GM23338 (cell line): ENCODE results near the gene GPR108. TPM values are rescaled to one million over a fixed set of nuclear protein-coding genes. Genes with fewer than 3 reads are reported as not detected.

Experiments
- ATAC-seq: fragments of 200-7000 bp; cut with Tn5 transposase; 3 replicates; pipeline ENCODE4 v1.9.1; 2020
- DNase-seq: peaks from one replicate; pipeline ENCODE4 v3.0.0-alpha.2; 2015; ENCODE audit warnings: low spot score
- H2AFZ ChIP-seq: fragments of 200-600 bp; sonication (generic); 2 replicates; pipeline ENCODE4 v1.8.0; 2016; ENCODE audit warnings: antibody characterized with exemption, mild to moderate bottlenecking, moderate library complexity
- H3F3A ChIP-seq: fragments of 200-600 bp; sonication (generic); replicated peaks from 2 replicates; pipeline ENCODE4 v1.8.0; 2017; ENCODE audit warnings: antibody characterized with exemption, mixed run types, low read depth
- H3K27ac ChIP-seq: fragments of 200-600 bp; sonication (generic); 2 replicates; pipeline ENCODE4 v1.6.1; 2016; ENCODE audit warnings: low read depth
- H3K27me3 ChIP-seq: fragments of 200-600 bp; sonication (generic); 2 replicates; pipeline ENCODE4 v1.8.0; 2016; ENCODE audit warnings: mild to moderate bottlenecking, mixed run types, moderate library complexity; ENCODE audit not compliant: insufficient read depth
- H3K36me3 ChIP-seq: fragments of 200-600 bp; sonication (generic); 2 replicates; pipeline ENCODE4 v1.8.0; 2016; ENCODE audit warnings: mild to moderate bottlenecking; ENCODE audit not compliant: insufficient read depth
- H3K4me1 ChIP-seq: fragments of 200-600 bp; sonication (generic); 2 replicates; pipeline ENCODE4 v1.8.0; 2016; ENCODE audit warnings: mild to moderate bottlenecking, moderate library complexity; ENCODE audit not compliant: insufficient read depth
- H3K4me2 ChIP-seq: fragments of 200-600 bp; sonication (generic); 2 replicates; pipeline ENCODE4 v1.7.1; 2017; ENCODE audit warnings: mixed run types
- H3K4me3 ChIP-seq: fragments of 200-600 bp; sonication (generic); 2 replicates; pipeline ENCODE4 v1.6.1; 2016; ENCODE audit warnings: mixed run types
- H3K79me2 ChIP-seq: fragments of 200-600 bp; sonication (generic); replicated peaks from 2 replicates; pipeline ENCODE4 v1.8.0; 2017; ENCODE audit warnings: mild to moderate bottlenecking; ENCODE audit not compliant: insufficient read depth
- H3K9me2 ChIP-seq: fragments of 200-600 bp; sonication (generic); 2 replicates; pipeline ENCODE4 v1.8.0; 2017; ENCODE audit not compliant: insufficient read depth
- H4K20me1 ChIP-seq: fragments of 200-600 bp; sonication (generic); replicated peaks from 2 replicates; pipeline ENCODE4 v1.8.0; 2017; ENCODE audit warnings: mild to moderate bottlenecking; ENCODE audit not compliant: insufficient read depth
- H3K27ac Mint-ChIP-seq: 2 replicates; pipeline ENCODE4 v1.8.0; 2020; ENCODE audit warnings: inconsistent platforms, mild to moderate bottlenecking, moderate library complexity, mixed read lengths
- H3K27me3 Mint-ChIP-seq: 3 replicates; pipeline ENCODE4 v1.8.0; 2022; ENCODE audit warnings: low read depth, mild to moderate bottlenecking, moderate library complexity, mixed read lengths, inconsistent platforms; ENCODE audit not compliant: insufficient read depth, poor library complexity
- H3K36me3 Mint-ChIP-seq: 3 replicates; pipeline ENCODE4 v1.8.0; 2021; ENCODE audit warnings: low read depth, mild to moderate bottlenecking, inconsistent platforms, moderate library complexity, mixed read lengths
- H3K4me1 Mint-ChIP-seq: 3 replicates; pipeline ENCODE4 v1.8.0; 2020; ENCODE audit warnings: mild to moderate bottlenecking, inconsistent platforms, mixed read lengths
- H3K4me3 Mint-ChIP-seq: 3 replicates; pipeline ENCODE4 v1.8.0; 2021; ENCODE audit warnings: moderate library complexity, mild to moderate bottlenecking, inconsistent platforms, mixed read lengths
- H3K9me3 Mint-ChIP-seq: 3 replicates; pipeline ENCODE4 v1.8.0; 2020; ENCODE audit warnings: moderate library complexity, mild to moderate bottlenecking, inconsistent platforms, mixed read lengths
- CREB1 ChIP-seq: fragments of 250-450 bp; sonication (Bioruptor Pico); IDR thresholded peaks from 2 replicates; pipeline ENCODE4 v1.5.0; 2020; ENCODE audit warnings: low read depth, mild to moderate bottlenecking, moderate library complexity
- EZH2 ChIP-seq: fragments of 200-600 bp; sonication (generic); IDR thresholded peaks from one replicate; pipeline ENCODE4 v1.8.0; 2017; ENCODE audit warnings: antibody characterized with exemption, mild to moderate bottlenecking, low read depth; ENCODE audit not compliant: unreplicated experiment
- EZH2phosphoT487 ChIP-seq: fragments of 200-600 bp; sonication (generic); IDR thresholded peaks from one replicate; pipeline ENCODE4 v1.8.1; 2018; ENCODE audit warnings: antibody characterized with exemption; ENCODE audit not compliant: unreplicated experiment
- POLR2AphosphoS5 ChIP-seq: IDR thresholded peaks from 2 replicates; pipeline ENCODE4 v1.6.1; 2016; ENCODE audit warnings: antibody characterized with exemption, low read depth
- ZNF114 ChIP-seq: fragments of 250-450 bp; sonication (Bioruptor Pico); IDR thresholded peaks from 2 replicates; pipeline ENCODE4 v1.5.0; 2020; ENCODE audit warnings: mild to moderate bottlenecking, moderate library complexity
- ZNF331 ChIP-seq: fragments of 250-450 bp; sonication (Bioruptor Pico); IDR thresholded peaks from 2 replicates; pipeline ENCODE4 v1.5.0; 2020; ENCODE audit warnings: low read depth, mild to moderate bottlenecking, moderate library complexity
- polyA plus RNA-seq: library from polyadenylated mRNA; unstranded; fragments of >200 nt; fragmentation: Nextera tagmentation; extraction: Ambion mirVana; gene quantifications from 2 replicates; pipeline ENCODE4 v1.2.1, GENCODE V29; 2016
- total RNA-seq: library from RNA; depleted of rRNA; stranded (reverse); fragments of >200 nt; shearing (Covaris generic); gene quantifications from 2 replicates; pipeline ENCODE4 v1.2.3, GENCODE V29; 2014
- TF ChIP-seq, protein P1 (sequence below): IDR thresholded peaks from one replicate; pipeline ENCODE4 v1.6.1; 2018; ENCODE audit warnings: antibody characterized with exemption; ENCODE audit not compliant: unreplicated experiment
- TF ChIP-seq, protein P2 (sequence below), 2 experiments: fragments of 200-600 bp in 1 of 2; sonication (generic) in 1 of 2; conservative IDR thresholded peaks; 2 replicates each; pipeline versions ENCODE4 v1.5.1 to v1.6.1; 2016 to 2017; ENCODE audit warnings: antibody characterized with exemption in 2 of 2, low read depth in 2 of 2, mild to moderate bottlenecking in 2 of 2, moderate library complexity in 1 of 2
- TF ChIP-seq, protein P3 (sequence below): fragments of 250-450 bp; sonication (Bioruptor Pico); IDR thresholded peaks from 2 replicates; pipeline ENCODE4 v1.5.0; 2020; ENCODE audit warnings: mild to moderate bottlenecking, moderate library complexity

The GPR108 gene
- total and polyA plus RNA-seq, 2 experiments from 2014 or later, result 44.8 to 57.9 TPM

DNA sequence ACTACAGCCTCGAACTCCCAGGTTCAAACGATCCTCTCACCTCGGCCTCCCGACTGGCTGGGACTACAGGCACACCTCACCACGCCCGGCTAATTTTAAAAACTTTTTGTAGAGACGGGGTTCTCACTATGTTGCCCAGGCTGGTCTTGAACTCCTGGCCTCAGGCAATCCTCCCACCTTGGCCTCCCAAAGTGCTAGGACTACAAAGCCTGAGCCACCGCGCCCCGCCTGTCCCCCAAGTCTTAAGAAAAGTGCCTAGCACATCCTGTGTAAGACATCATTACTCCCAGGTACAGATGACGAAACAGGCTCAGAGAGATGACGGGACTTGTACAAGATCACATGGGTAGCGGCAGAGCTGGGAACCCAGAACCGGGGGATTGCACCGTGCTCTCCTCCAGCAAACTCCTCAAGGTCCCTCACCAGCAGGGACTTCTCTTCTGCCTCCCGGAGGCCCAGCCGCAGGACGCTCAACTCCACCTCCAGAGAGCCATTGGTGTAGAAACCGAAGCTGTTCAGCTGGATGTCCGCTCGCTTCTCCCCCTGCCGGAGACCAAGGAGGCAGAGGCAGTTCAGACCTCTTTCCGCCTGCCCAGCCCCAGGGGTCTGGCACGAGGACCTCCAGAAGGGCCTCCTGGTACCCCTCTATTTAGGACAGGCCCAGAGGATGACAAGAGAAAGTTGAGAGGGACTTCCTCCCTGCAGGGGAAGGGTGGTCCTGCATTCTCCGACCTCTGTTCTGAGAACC, 1.0 kb downstream of the GPR108 start (continued):
- TF ChIP-seq CREB1 (0 out of 2 replicates have a peak, but pooled peaks have one; percentile 25), POLR2AphosphoS5 (no peak)
- TF ChIP-seq, protein P1, sequence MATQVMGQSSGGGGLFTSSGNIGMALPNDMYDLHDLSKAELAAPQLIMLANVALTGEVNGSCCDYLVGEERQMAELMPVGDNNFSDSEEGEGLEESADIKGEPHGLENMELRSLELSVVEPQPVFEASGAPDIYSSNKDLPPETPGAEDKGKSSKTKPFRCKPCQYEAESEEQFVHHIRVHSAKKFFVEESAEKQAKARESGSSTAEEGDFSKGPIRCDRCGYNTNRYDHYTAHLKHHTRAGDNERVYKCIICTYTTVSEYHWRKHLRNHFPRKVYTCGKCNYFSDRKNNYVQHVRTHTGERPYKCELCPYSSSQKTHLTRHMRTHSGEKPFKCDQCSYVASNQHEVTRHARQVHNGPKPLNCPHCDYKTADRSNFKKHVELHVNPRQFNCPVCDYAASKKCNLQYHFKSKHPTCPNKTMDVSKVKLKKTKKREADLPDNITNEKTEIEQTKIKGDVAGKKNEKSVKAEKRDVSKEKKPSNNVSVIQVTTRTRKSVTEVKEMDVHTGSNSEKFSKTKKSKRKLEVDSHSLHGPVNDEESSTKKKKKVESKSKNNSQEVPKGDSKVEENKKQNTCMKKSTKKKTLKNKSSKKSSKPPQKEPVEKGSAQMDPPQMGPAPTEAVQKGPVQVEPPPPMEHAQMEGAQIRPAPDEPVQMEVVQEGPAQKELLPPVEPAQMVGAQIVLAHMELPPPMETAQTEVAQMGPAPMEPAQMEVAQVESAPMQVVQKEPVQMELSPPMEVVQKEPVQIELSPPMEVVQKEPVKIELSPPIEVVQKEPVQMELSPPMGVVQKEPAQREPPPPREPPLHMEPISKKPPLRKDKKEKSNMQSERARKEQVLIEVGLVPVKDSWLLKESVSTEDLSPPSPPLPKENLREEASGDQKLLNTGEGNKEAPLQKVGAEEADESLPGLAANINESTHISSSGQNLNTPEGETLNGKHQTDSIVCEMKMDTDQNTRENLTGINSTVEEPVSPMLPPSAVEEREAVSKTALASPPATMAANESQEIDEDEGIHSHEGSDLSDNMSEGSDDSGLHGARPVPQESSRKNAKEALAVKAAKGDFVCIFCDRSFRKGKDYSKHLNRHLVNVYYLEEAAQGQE, result no peak
- TF ChIP-seq, protein P2, sequence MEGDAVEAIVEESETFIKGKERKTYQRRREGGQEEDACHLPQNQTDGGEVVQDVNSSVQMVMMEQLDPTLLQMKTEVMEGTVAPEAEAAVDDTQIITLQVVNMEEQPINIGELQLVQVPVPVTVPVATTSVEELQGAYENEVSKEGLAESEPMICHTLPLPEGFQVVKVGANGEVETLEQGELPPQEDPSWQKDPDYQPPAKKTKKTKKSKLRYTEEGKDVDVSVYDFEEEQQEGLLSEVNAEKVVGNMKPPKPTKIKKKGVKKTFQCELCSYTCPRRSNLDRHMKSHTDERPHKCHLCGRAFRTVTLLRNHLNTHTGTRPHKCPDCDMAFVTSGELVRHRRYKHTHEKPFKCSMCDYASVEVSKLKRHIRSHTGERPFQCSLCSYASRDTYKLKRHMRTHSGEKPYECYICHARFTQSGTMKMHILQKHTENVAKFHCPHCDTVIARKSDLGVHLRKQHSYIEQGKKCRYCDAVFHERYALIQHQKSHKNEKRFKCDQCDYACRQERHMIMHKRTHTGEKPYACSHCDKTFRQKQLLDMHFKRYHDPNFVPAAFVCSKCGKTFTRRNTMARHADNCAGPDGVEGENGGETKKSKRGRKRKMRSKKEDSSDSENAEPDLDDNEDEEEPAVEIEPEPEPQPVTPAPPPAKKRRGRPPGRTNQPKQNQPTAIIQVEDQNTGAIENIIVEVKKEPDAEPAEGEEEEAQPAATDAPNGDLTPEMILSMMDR (conservative IDR thresholded peaks at IDR 0.05; ENCODE audit: low read depth in 2 of 2), result peak; percentile 43 to 51

DNA sequence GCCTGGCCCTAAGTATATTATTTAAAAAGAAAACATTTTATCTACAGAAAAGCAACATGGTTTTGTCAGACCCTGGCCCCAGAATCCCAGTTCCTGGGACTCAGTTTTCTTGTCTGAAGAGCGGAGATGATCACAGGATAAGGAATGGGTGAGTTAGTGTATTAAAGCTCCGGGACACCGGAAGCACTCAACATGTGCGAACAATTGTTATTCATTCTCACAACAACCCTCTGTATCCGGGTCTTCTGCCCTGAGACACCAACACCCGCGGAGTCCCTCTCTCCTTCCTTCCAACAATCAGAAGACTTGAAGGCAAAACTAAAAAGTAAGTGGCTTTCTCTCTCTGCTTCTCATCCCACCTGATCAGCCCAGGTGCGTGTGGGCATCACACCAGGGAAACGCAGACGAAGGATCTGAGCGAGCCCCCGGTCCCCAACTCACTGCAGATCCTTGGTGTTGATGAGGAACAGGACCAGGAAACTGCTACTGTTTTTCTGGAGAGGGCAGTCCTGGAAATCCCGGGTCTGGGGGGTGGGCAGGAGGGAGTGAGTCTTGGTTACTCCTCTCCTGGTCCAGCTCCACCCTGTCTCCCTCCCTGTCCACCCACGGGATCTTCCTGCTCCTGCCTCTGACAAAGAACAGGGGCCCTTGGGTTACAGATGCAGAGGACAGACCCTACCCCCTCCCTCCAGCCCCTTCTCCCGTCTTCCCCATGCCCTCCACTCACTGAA, 2.0 kb downstream of the GPR108 start:
- Mint-ChIP-seq H3K9me3 (no peaks in the 10 kb centered on the region; the same call in 2 of the 3 replicates), H3K4me1 (peaks cover 36% of the 10 kb centered on the region), H3K36me3 (peaks cover 10% of the 10 kb centered on the region; the same call in 2 of the 3 replicates), H3K27ac (peak overlapping the region; percentile 75), H3K4me3 (peak overlapping the region; percentile 95), H3K27me3 (peaks cover 15% of the 10 kb centered on the region)
- ATAC-seq, result no peak
- no peaks in the 10 kb centered on the region for H3K36me3 ChIP-seq
- DNase-seq, result no peak
- H2AFZ ChIP-seq, result no peak overlapping the region
- no peaks in the 10 kb centered on the region for H4K20me1 ChIP-seq
- H3K4me3 ChIP-seq, result peak overlapping the region; percentile 94
- peak overlapping the region; percentile 39; the same call in 1 of the 2 replicates for H3K27ac ChIP-seq
- peak overlapping the region; percentile 95 for H3K4me2 ChIP-seq
- H3K9me2 ChIP-seq, result no peaks in the 10 kb centered on the region
- no peaks in the 10 kb centered on the region for H3K27me3 ChIP-seq
- H3F3A ChIP-seq, result 0 out of 2 replicates have a peak, but pooled peaks cover 9% of the 10 kb centered on the region
- peaks cover 12% of the 10 kb centered on the region for H3K79me2 ChIP-seq
- H3K4me1 ChIP-seq, result peaks cover 29% of the 10 kb centered on the region
- TF ChIP-seq ZNF114 (no peak), POLR2AphosphoS5 (no peak), EZH2phosphoT487 (no peak), CREB1 (no peak), ZNF331 (CRISPR knock-in tag) (no peak), EZH2 (no peak)
- TF ChIP-seq, protein P3, sequence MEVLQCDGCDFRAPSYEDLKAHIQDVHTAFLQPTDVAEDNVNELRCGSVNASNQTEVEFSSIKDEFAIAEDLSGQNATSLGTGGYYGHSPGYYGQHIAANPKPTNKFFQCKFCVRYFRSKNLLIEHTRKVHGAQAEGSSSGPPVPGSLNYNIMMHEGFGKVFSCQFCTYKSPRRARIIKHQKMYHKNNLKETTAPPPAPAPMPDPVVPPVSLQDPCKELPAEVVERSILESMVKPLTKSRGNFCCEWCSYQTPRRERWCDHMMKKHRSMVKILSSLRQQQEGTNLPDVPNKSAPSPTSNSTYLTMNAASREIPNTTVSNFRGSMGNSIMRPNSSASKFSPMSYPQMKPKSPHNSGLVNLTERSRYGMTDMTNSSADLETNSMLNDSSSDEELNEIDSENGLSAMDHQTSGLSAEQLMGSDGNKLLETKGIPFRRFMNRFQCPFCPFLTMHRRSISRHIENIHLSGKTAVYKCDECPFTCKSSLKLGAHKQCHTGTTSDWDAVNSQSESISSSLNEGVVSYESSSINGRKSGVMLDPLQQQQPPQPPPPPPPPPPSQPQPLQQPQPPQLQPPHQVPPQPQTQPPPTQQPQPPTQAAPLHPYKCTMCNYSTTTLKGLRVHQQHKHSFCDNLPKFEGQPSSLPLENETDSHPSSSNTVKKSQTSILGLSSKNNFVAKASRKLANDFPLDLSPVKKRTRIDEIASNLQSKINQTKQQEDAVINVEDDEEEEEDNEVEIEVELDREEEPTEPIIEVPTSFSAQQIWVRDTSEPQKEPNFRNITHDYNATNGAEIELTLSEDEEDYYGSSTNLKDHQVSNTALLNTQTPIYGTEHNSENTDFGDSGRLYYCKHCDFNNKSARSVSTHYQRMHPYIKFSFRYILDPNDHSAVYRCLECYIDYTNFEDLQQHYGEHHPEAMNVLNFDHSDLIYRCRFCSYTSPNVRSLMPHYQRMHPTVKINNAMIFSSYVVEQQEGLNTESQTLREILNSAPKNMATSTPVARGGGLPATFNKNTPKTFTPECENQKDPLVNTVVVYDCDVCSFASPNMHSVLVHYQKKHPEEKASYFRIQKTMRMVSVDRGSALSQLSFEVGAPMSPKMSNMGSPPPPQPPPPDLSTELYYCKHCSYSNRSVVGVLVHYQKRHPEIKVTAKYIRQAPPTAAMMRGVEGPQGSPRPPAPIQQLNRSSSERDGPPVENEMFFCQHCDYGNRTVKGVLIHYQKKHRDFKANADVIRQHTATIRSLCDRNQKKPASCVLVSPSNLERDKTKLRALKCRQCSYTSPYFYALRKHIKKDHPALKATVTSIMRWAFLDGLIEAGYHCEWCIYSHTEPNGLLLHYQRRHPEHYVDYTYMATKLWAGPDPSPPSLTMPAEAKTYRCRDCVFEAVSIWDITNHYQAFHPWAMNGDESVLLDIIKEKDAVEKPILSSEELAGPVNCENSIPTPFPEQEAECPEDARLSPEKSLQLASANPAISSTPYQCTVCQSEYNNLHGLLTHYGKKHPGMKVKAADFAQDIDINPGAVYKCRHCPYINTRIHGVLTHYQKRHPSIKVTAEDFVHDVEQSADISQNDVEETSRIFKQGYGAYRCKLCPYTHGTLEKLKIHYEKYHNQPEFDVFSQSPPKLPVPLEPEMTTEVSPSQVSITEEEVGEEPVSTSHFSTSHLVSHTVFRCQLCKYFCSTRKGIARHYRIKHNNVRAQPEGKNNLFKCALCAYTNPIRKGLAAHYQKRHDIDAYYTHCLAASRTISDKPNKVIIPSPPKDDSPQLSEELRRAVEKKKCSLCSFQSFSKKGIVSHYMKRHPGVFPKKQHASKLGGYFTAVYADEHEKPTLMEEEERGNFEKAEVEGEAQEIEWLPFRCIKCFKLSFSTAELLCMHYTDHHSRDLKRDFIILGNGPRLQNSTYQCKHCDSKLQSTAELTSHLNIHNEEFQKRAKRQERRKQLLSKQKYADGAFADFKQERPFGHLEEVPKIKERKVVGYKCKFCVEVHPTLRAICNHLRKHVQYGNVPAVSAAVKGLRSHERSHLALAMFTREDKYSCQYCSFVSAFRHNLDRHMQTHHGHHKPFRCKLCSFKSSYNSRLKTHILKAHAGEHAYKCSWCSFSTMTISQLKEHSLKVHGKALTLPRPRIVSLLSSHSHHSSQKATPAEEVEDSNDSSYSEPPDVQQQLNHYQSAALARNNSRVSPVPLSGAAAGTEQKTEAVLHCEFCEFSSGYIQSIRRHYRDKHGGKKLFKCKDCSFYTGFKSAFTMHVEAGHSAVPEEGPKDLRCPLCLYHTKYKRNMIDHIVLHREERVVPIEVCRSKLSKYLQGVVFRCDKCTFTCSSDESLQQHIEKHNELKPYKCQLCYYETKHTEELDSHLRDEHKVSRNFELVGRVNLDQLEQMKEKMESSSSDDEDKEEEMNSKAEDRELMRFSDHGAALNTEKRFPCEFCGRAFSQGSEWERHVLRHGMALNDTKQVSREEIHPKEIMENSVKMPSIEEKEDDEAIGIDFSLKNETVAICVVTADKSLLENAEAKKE (CRISPR knock-in tag), result no peak
